K562 (cell line): ENCODE data around the gene LARP4B. TPM values are rescaled to one million over a fixed set of nuclear protein-coding genes. Genes with fewer than 3 reads are reported as not detected.

Experiments used
- ATAC-seq: fragments of 200-7000 bp; cut with Tn5 transposase; 3 replicates; pipeline ENCODE4 v1.9.1; 2020; ENCODE audit warnings: moderate library complexity
- BruUV-seq: library from RNA; stranded (reverse); fragments of 400-500 nt; replicated peaks from 2 replicates; lab custom pipeline; 2021; lab: Mats Ljungman, UMichigan
- CTCF ChIA-PET: fragments of 300-600 bp; formaldehyde crosslinking; extraction: SDS; loops from one replicate; lab custom pipeline; 2021; ENCODE audit warnings: low intra/inter-chr PET ratio; lab: Yijun Ruan, JAX
- POLR2A ChIA-PET: fragments of 300-600, 350-650 bp; sonication (Branson Sonifier 250); formaldehyde crosslinking; extraction: SDS; loops from one replicate; lab custom pipeline; 2021; ENCODE audit warnings: antibody characterized with exemption, inconsistent platforms; lab: Yijun Ruan, JAX
- DNase-seq, 4 experiments: peaks; one replicate each; pipeline versions ENCODE4 v3.0.0 to v3.0.0-alpha.2; 2011 to 2018; ENCODE audit warnings: low spot score in 3 of 4, mixed read lengths in 3 of 4; ENCODE audit errors: extremely low read depth in 1 of 4
- FAIRE-seq: peaks from 2 replicates; lab custom pipeline; 2011; peaks lifted over from hg19 to GRCh38; lab: Jason Lieb, UNC
- H2AFZ ChIP-seq: 2 replicates; pipeline ENCODE4 v1.6.0; 2011; ENCODE audit warnings: low read depth, low read length, control low read depth, inconsistent platforms
- H3K27ac ChIP-seq: fragments of 200-600 bp; 3 replicates; pipeline ENCODE4 v1.8.0; 2011; ENCODE audit warnings: low read depth, mild to moderate bottlenecking, control low read depth, inconsistent platforms, low read length, moderate library complexity, mixed read lengths; ENCODE audit errors: extremely low read depth
- H3K27me3 ChIP-seq, 2 experiments: fragments of 300-600 bp in 1 of 2; 2 replicates in 1 of 2; 3 replicates in 1 of 2; pipeline versions ENCODE4 v1.6.0 to v1.8.0; 2011; ENCODE audit warnings: inconsistent platforms in 2 of 2, low read length in 2 of 2, mild to moderate bottlenecking in 1 of 2, mixed read lengths in 1 of 2, moderate library complexity in 1 of 2; ENCODE audit not compliant: control insufficient read depth in 2 of 2, insufficient read depth in 2 of 2
- H3K36me3 ChIP-seq: fragments of 300-600 bp; 3 replicates; pipeline ENCODE4 v1.8.0; 2011; ENCODE audit warnings: mild to moderate bottlenecking, low read length, inconsistent platforms; ENCODE audit not compliant: control insufficient read depth, insufficient read depth
- H3K4me1 ChIP-seq, 2 experiments: fragments of 200-600 bp in 1 of 2; replicated peaks in 1 of 2; 2 replicates in 1 of 2; 3 replicates in 1 of 2; pipeline versions ENCODE4 v1.5.1 to v1.8.0; 2011; ENCODE audit warnings: inconsistent platforms in 2 of 2, low read length in 2 of 2, mild to moderate bottlenecking in 1 of 2, mixed read lengths in 1 of 2, moderate library complexity in 1 of 2; ENCODE audit not compliant: control insufficient read depth in 2 of 2, insufficient read depth in 2 of 2
- H3K4me2 ChIP-seq: 2 replicates; pipeline ENCODE4 v1.6.1; 2011; ENCODE audit warnings: low read length, control low read depth, inconsistent platforms, mixed read lengths; ENCODE audit not compliant: insufficient read depth
- H3K4me3 ChIP-seq: fragments of 200-600 bp; sonication (generic), shearing (Covaris generic); 2 replicates; pipeline ENCODE4 v1.5.1; 2016; ENCODE audit warnings: control low read depth, inconsistent platforms
- H3K79me2 ChIP-seq: fragments of 200-600 bp; 3 replicates; pipeline ENCODE4 v1.8.0; 2011; ENCODE audit warnings: low read length, inconsistent platforms; ENCODE audit not compliant: control insufficient read depth, insufficient read depth
- H3K9ac ChIP-seq, 2 experiments: 2 replicates each; pipeline versions ENCODE4 v1.6.0 to v1.6.1; 2011; ENCODE audit warnings: low read depth in 2 of 2, low read length in 2 of 2, control low read depth in 1 of 2, inconsistent platforms in 1 of 2, mild to moderate bottlenecking in 1 of 2, mixed read lengths in 1 of 2; ENCODE audit not compliant: insufficient read depth in 1 of 2
- H3K9me1 ChIP-seq: one replicate; pipeline ENCODE4 v1.6.0; 2011; ENCODE audit warnings: inconsistent platforms, mild to moderate bottlenecking, low read length, moderate library complexity; ENCODE audit not compliant: control insufficient read depth, insufficient read depth
- H3K9me3 ChIP-seq: replicated peaks from 2 replicates; pipeline ENCODE4 v1.5.1; 2011; ENCODE audit warnings: low read depth, low read length, inconsistent platforms; ENCODE audit not compliant: control insufficient read depth, insufficient read depth
- H4K20me1 ChIP-seq: replicated peaks from 2 replicates; pipeline ENCODE4 v1.6.1; 2011; ENCODE audit warnings: low read length, inconsistent platforms, mixed read lengths; ENCODE audit not compliant: control insufficient read depth, insufficient read depth
- BRF2 ChIP-seq: IDR thresholded peaks from 3 replicates; pipeline ENCODE4 v1.6.1; 2011; ENCODE audit warnings: borderline replicate concordance, mild to moderate bottlenecking; ENCODE audit not compliant: insufficient read length, insufficient read depth
- C11orf30 ChIP-seq: fragments of 450-650 bp; IDR thresholded peaks from 2 replicates; pipeline ENCODE4 v1.6.1; 2016; ENCODE audit warnings: low read depth, mild to moderate bottlenecking
- MAZ ChIP-seq, 2 experiments: fragments of 450-650 bp in 1 of 2; sonication (generic) in 1 of 2; formaldehyde crosslinking; IDR thresholded peaks in 1 of 2; conservative IDR thresholded peaks in 1 of 2; 2 replicates each; pipeline versions ENCODE4 v1.4.0 to v1.5.0; 2020; ENCODE audit warnings: mild to moderate bottlenecking in 1 of 2, missing genetic modification reagents in 1 of 2
- PHF20 ChIP-seq: fragments of 450-650 bp; IDR thresholded peaks from 2 replicates; pipeline ENCODE4 v1.6.1; 2018; ENCODE audit not compliant: partially characterized antibody
- SMARCA4 ChIP-seq: fragments of 450-650 bp; IDR thresholded peaks from 2 replicates; pipeline ENCODE4 v1.6.1; 2016
- USF2 ChIP-seq: sonication (generic); formaldehyde crosslinking; IDR thresholded peaks from 2 replicates; pipeline ENCODE4 v1.5.0; 2020; ENCODE audit warnings: missing genetic modification reagents
- ZC3H4 ChIP-seq: sonication (generic); formaldehyde crosslinking; IDR thresholded peaks from 2 replicates; pipeline ENCODE4 v1.9.0; 2021; ENCODE audit warnings: missing genetic modification reagents, borderline replicate concordance
- ZNF518B ChIP-seq: fragments of 250-450 bp; sonication (Bioruptor Pico); IDR thresholded peaks from 2 replicates; pipeline ENCODE4 v1.5.0; 2021; ENCODE audit warnings: mild to moderate bottlenecking, moderate library complexity
- WGBS: fragments of 100-300 bp; shearing (Covaris generic); methylation state at CpG from one replicate; pipeline ENCODE4 v1.1.6; 2016; ENCODE audit warnings: low coverage, mixed read lengths; ENCODE audit not compliant: insufficient coverage; ENCODE audit errors: missing lambda C conversion rate; 5-methylcytosine and 5-hydroxymethylcytosine counted together
- in situ Hi-C: fragments of 300-500 bp; cut with MboI; formaldehyde crosslinking; loops from 4 replicates; pipeline ENCODE4 v1.15.0; 2018; ENCODE audit warnings: inconsistent platforms, mixed read lengths
- intact Hi-C: fragments of 100-400 bp; cut with micrococcal nuclease; formaldehyde crosslinking; loops from 2 replicates; pipeline ENCODE4 v1.14.2; 2022
- polyA plus RNA-seq, 8 experiments: library from polyadenylated mRNA; depleted of rRNA in 4 of 8; stranded (reverse) in 5 of 8; unstranded in 3 of 8; fragments of >200 nt; fragmentation: Nextera tagmentation in 2 of 8; fragmentation: Illumina TruSeq in 1 of 8; extraction: Ambion mirVana in 2 of 8; extraction: Trizol in 1 of 8; gene quantifications; 2 replicates each; pipeline versions ENCODE4 v1.2.1 to v1.2.3, GENCODE V29; 2011 to 2014; ENCODE audit warnings: inconsistent platforms in 1 of 8, missing spikeins in 1 of 8
- total RNA-seq, 7 experiments: library from RNA; depleted of rRNA in 6 of 7; stranded (reverse); fragments of >200 nt in 6 of 7; fragmentation: Illumina TruSeq in 2 of 7; extraction: Trizol in 2 of 7; gene quantifications; 2 replicates each; pipeline versions ENCODE4 v1.2.1 to v1.2.3, GENCODE V29; 2011 to 2021; ENCODE audit warnings: low replicate concordance in 1 of 7
- TF ChIP-seq, protein P1 (sequence below): fragments of 250-450 bp; sonication (Bioruptor Pico); IDR thresholded peaks from 2 replicates; pipeline ENCODE4 v1.6.1; 2021; ENCODE audit warnings: mild to moderate bottlenecking
- TF ChIP-seq, protein P2 (sequence below): sonication (generic); formaldehyde crosslinking; IDR thresholded peaks from 2 replicates; pipeline ENCODE4 v1.8.0; 2022; ENCODE audit warnings: mild to moderate bottlenecking, missing genetic modification reagents
- TF ChIP-seq, protein P3 (sequence below): sonication (generic); formaldehyde crosslinking; IDR thresholded peaks from 2 replicates; pipeline ENCODE4 v1.4.0; 2020; ENCODE audit warnings: mild to moderate bottlenecking, missing genetic modification reagents

Gene LARP4B
- total and polyA plus RNA-seq, 9 of the 15 experiments (the other 6 are each of a cell fraction or from before 2014, with no cell fraction given), result 11.8 to 130 (median 42.6) TPM

DNA sequence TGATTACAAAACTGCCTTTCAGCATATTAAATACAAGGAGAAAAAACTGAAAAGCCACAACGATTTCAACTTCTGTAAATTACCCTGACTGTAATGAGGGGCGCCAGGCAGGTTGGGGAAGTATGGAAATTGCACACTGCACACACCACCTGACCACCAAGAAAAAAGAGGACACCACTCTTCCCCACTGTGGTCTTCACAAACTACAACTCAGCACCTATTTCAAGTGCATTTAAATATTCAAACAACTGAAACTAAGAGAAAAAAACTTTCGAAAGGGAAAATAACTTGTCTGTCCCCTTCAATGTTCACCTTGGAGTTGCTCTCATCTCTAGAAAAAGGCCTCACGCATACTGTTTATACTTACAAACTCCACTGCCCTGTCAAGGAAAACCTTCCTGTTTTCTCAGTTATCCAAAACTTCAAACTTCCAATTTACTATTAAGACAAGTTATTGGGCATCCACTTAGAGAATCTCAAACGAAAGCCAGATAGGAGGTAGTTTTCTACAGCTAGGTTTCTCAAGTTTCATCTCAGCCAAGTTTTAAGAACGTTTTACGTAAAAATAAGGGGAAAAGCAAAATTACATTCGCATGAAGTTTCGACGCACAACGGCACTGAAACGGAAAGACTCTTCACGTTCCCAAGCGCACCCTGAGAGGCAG, 1.4 kb downstream of the LARP4B start:
- in situ Hi-C loops (loop anchor here (5.0 kb wide), 1 partner anchor 57 kb away; the partner anchor contains the start of gene GTPBP4), intact Hi-C loops (loop anchor here (5.0 to 10.0 kb wide), 2 partner anchors 57 to 125 kb away; partner anchors contain the start of genes GTPBP4 and WDR37)
- Histone ChIP-seq H3K79me2 (peaks cover 64% of the 10 kb centered on the region), H2AFZ (no peak overlapping the region), H3K9ac (peak overlapping the region; percentile 78 to 95), H3K4me1 (peaks cover 18 to 21% of the 10 kb centered on the region in 2 experiments), H3K4me2 (peak overlapping the region; percentile 88), H3K27me3 (no peaks in the 10 kb centered on the region), H3K4me3 (peak overlapping the region; percentile 97), H3K36me3 (peaks cover 42% of the 10 kb centered on the region), H3K27ac (peak overlapping the region; percentile 84), H4K20me1 (peaks cover 39% of the 10 kb centered on the region), H3K9me1 (peaks cover 4% of the 10 kb centered on the region), H3K9me3 (no peaks in the 10 kb centered on the region)
- ChIA-PET CTCF (no interaction called here), POLR2A (interaction anchor here (0.8 to 1.2 kb wide), 4 partner anchors 11 to 46 kb away, joined by 3 to 7 read pairs (median 3); no protein-coding TSS in a partner anchor)
- DNase-seq (no peak), ATAC-seq (0 out of 3 replicates have a peak, but pooled peaks have one; percentile 12), FAIRE-seq (no peak)
- TSS peak; percentile 49 for BruUV-seq
- 0% methylated on average over 14 of the region's 14 CpGs for WGBS
- TF ChIP-seq PHF20, result no peak
- TF ChIP-seq, protein P1, sequence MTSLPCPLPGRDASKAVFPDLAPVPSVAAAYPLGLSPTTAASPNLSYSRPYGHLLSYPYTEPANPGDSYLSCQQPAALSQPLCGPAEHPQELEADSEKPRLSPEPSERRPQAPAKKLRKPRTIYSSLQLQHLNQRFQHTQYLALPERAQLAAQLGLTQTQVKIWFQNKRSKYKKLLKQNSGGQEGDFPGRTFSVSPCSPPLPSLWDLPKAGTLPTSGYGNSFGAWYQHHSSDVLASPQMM (CRISPR knock-in tag), result 0 out of 2 replicates have a peak, but pooled peaks have one; percentile 5
- no peak for TF ChIP-seq ZNF518B (CRISPR knock-in tag)
- TF ChIP-seq SMARCA4, result no peak
- 0 out of 4 replicates have a peak, but pooled peaks of 1 of the 2 experiments have one; percentile 11 for TF ChIP-seq MAZ (CRISPR knock-in tag; conservative IDR thresholded peaks at IDR 0.05 in 1 of 2, IDR thresholded peaks at IDR 0.05 in 1 of 2)
- TF ChIP-seq, protein P2, sequence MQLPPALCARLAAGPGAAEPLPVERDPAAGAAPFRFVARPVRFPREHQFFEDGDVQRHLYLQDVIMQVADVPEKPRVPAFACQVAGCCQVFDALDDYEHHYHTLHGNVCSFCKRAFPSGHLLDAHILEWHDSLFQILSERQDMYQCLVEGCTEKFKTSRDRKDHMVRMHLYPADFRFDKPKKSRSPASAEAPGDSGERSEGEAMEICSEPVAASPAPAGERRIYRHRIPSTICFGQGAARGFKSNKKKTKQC (CRISPR knock-in tag), result no peak
- peak; percentile 17; the same call in 1 of the 2 replicates for TF ChIP-seq C11orf30
- no peak for TF ChIP-seq BRF2
- peak; percentile 7; the same call in 1 of the 2 replicates for TF ChIP-seq USF2 (CRISPR knock-in tag)
- 0 out of 2 replicates have a peak, but pooled peaks have one; percentile 20 for TF ChIP-seq ZC3H4
- TF ChIP-seq, protein P3, sequence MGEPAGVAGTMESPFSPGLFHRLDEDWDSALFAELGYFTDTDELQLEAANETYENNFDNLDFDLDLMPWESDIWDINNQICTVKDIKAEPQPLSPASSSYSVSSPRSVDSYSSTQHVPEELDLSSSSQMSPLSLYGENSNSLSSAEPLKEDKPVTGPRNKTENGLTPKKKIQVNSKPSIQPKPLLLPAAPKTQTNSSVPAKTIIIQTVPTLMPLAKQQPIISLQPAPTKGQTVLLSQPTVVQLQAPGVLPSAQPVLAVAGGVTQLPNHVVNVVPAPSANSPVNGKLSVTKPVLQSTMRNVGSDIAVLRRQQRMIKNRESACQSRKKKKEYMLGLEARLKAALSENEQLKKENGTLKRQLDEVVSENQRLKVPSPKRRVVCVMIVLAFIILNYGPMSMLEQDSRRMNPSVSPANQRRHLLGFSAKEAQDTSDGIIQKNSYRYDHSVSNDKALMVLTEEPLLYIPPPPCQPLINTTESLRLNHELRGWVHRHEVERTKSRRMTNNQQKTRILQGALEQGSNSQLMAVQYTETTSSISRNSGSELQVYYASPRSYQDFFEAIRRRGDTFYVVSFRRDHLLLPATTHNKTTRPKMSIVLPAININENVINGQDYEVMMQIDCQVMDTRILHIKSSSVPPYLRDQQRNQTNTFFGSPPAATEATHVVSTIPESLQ, result no peak
